HUES48 (cell line): ENCODE data around the gene CMBL.

ENCODE experiments used
- H3K27ac ChIP-seq: one replicate; pipeline ENCODE4 v1.7.0; 2013; ENCODE audit warnings: low read depth, low read length, inconsistent platforms
- H3K27me3 ChIP-seq: 2 replicates; pipeline ENCODE4 v1.6.1; 2013; ENCODE audit warnings: mild to moderate bottlenecking, low read length; ENCODE audit not compliant: control insufficient read depth, insufficient read depth
- H3K36me3 ChIP-seq: 2 replicates; pipeline ENCODE4 v1.6.1; 2013; ENCODE audit warnings: low read length; ENCODE audit not compliant: control insufficient read depth, insufficient read depth
- H3K4me1 ChIP-seq: 2 replicates; pipeline ENCODE4 v1.6.1; 2013; ENCODE audit warnings: mild to moderate bottlenecking, low read length; ENCODE audit not compliant: control insufficient read depth, insufficient read depth
- H3K4me3 ChIP-seq: 2 replicates; pipeline ENCODE4 v1.5.1; 2013; ENCODE audit warnings: mild to moderate bottlenecking, low read depth, low read length
- H3K9ac ChIP-seq: 2 replicates; pipeline ENCODE4 v1.6.1; 2013; ENCODE audit warnings: mild to moderate bottlenecking, low read depth, low read length, moderate library complexity
- H3K9me3 ChIP-seq: 2 replicates; pipeline ENCODE4 v1.6.1; 2013; ENCODE audit warnings: low read length; ENCODE audit not compliant: control insufficient read depth, insufficient read depth

The CMBL gene

DNA sequence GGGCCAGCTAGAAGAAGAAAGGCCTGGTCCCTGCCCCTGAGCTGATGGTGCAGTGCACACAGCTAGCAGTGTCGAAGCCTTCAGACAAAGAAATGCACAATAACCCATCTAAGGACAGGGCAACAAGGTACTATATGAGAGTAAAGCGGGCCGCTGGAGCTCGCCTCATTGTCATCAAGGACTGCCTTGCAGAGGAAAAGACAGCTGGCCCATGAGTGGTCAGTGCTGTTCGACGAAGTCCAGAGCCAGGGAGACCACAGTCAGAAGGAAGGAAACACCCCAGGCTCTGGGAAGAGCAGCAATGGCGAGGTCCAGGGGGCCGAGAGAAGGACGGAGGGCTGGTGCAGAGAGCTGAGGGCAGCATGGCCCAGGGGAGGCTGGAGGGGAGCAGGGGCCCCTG, 75.3 kb downstream of the CMBL start:
- Histone ChIP-seq H3K9me3 (no peaks in the 10 kb centered on the region), H3K36me3 (peaks cover 19% of the 10 kb centered on the region), H3K9ac (no peak overlapping the region), H3K27me3 (no peaks in the 10 kb centered on the region), H3K4me3 (no peak overlapping the region), H3K4me1 (no peaks in the 10 kb centered on the region), H3K27ac (no peak overlapping the region)

DNA sequence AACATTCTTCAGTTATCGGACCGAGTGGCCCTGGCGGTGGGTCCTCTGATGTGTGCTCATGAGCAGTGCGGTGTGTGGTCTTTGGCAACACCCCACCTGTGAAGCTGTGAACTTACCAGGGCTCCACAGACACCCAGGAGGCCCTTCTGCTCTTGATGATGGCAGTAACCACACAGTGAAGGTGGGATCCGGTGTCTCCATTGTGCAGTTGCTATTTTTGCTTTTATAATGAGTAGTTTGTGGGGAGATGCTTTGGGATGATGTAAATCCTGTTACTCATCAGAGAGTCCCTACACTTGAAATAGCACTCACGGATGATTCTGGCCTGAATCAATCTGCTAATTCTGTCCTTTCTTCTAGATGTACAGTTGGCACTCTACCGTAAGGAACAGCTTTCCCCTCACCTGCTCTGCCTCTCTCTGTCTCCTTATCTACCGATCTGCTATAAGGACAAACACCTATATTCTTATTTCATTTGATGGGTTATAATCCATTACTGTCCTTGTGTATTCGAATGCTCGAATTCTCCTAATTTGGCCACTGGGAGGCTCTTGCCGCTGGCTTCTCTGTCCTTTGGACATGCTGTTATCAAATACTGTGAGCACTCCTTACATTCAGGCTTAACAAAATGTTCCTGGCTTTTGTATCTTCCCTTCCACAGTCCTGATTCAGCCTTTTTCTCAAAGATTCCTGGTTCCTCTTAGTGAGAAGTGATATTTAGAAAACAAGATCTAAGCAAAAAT, 78.2 kb downstream of the CMBL start:
- H3K27ac ChIP-seq, result no peak overlapping the region
- H3K9ac ChIP-seq, result no peak overlapping the region

DNA sequence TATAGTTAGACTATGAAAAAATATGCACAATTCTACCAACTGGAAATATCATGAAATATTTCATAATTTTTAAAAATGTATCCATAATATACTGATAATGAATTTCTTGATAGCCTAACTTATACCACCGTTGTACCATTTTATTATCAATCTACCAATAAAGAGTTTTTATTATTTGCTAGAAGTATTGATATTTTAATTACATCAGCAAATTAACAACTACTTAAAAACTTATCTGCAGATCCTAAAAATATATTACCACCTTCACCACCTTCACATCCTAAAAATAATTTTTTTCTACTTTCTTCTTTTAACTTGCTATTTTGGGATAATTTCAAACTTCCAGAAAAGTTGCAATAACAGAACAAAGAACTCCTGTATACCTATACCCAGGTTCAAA, 79.4 kb downstream of the CMBL start:
- no peaks in the 10 kb centered on the region for H3K4me1 ChIP-seq
- no peaks in the 10 kb centered on the region for H3K27me3 ChIP-seq
- H3K9ac ChIP-seq, result no peak overlapping the region
- H3K4me3 ChIP-seq, result no peak overlapping the region
- no peaks in the 10 kb centered on the region for H3K9me3 ChIP-seq
- H3K27ac ChIP-seq, result no peak overlapping the region
- 0 out of 2 replicates have a peak, but pooled peaks cover 6% of the 10 kb centered on the region for H3K36me3 ChIP-seq

More for the DNA sequence above, 78.2 kb downstream of the CMBL start:
- Histone ChIP-seq H3K36me3 (peaks cover 7% of the 10 kb centered on the region; the same call in 1 of the 2 replicates), H3K4me1 (no peaks in the 10 kb centered on the region), H3K27me3 (no peaks in the 10 kb centered on the region), H3K4me3 (no peak overlapping the region), H3K9me3 (no peaks in the 10 kb centered on the region)
